T-helper 1 cell treated with Interleukin-12 subunit alpha and Interleukin-12 subunit beta and Interleukin-4 antibody, amounts not matched to agents 30 ng/mL and 1 ng/mL, for 36 hours (primary cell): ENCODE measurements around the gene GRIK4. TPM values are rescaled to one million over a fixed set of nuclear protein-coding genes. Genes with fewer than 3 reads are reported as not detected.

ENCODE experiments used
- intact Hi-C: fragments of 100-400 bp; cut with micrococcal nuclease; formaldehyde crosslinking; loops from one replicate; pipeline ENCODE4 v1.15.1; 2024
- total RNA-seq: library from RNA; stranded (reverse); gene quantifications from 2 replicates; pipeline ENCODE4 v1.2.3, GENCODE V29; 2022

Gene GRIK4
- total RNA-seq, 1 donor from 2014 or later, result not detected

- intact Hi-C loops, result no loop called here
These were observed 192.8 kb downstream of the GRIK4 start for GRCh38 chr11:120704256-120704750.

- intact Hi-C loops, result no loop called here
These were observed 194.7 kb downstream of the GRIK4 start for GRCh38 chr11:120706257-120706656.

GRCh38 chr11:120707098-120707497 is 195.6 kb downstream of the GRIK4 start:
- intact Hi-C loops, result no loop called here

DNA sequence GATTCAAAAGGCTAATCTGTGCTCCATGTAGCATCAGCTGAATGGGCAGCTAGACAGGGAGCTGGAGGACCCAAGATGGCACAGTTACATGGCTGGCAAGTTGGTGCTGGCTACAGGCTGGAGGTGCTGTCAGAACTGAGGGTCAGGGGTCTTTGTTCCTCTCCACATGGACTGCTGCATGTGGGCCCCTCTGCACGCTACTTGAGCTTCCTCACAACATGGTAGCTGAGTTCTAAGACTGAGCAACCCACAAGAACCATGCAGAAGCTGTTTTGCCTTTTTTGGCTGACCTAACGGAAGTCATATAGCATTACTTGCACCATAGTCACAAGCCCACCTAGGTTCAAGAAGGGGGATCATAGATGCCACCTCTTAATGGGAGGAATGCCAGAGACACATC is 196.1 kb downstream of the GRIK4 start:
- intact Hi-C loops, result no loop called here

DNA sequence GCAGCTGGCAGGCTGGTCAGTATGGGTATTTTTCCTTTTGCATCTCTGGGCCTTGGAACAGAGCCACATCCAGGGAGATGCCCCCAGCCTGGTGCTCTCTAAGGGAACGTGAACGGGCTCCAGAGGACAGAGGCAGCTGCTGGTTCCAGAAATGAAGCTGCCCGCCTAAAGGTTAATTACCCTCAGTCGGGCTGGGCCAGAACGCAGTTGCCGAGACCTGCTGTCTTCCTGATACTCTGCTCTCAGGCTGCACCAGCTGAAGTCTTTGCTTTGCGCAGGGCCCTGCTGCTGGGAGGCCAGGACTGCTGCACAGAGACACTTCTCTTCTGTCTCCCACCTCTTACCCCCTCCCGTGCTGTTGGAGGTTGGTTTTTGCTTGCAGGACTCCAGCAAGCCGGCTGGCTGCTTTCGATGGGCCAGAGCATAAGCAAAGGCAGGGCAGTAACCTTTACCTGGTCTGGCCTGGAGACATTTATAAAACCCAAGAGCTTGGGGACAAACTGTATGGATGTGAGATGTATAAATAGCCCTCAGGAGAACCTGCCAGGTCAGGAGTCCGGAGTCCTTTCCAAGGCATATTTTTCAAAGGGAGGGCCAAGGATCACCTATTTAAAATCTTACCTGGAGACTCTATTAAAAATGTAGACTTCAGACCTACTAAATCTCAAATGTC is 197.1 kb downstream of the GRIK4 start:
- intact Hi-C loops, result no loop called here

- intact Hi-C loops, result no loop called here
These were observed 198.3 kb downstream of the GRIK4 start for GRCh38 chr11:120709808-120710207.

GRCh38 chr11:120710354-120711131 is 199.0 kb downstream of the GRIK4 start:
- intact Hi-C loops, result no loop called here

DNA sequence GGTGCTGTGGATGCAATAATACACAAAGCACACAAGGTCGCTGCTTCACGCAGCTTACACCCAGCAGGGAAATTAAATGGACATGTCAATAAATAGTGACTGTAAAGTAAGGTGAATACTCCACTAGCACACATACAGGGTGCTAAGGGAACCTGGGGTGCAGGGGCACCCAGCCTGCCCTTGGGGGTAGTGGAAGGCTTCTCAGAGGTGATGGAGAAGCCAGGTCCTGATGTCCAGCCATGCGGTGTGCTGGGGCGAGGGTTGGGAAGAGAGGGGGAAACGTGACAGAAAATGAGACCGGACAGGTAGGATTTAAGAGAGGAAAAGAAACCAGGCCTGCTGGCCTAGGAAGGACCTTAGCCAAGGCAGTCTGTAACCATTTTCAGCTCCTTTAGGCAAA is 200.5 kb downstream of the GRIK4 start:
- intact Hi-C loops, result no loop called here

- intact Hi-C loops, result no loop called here
These were observed 201.3 kb downstream of the GRIK4 start for GRCh38 chr11:120712881-120713280.

- intact Hi-C loops, result no loop called here
These were observed 201.7 kb downstream of the GRIK4 start for GRCh38 chr11:120713296-120713695.

DNA sequence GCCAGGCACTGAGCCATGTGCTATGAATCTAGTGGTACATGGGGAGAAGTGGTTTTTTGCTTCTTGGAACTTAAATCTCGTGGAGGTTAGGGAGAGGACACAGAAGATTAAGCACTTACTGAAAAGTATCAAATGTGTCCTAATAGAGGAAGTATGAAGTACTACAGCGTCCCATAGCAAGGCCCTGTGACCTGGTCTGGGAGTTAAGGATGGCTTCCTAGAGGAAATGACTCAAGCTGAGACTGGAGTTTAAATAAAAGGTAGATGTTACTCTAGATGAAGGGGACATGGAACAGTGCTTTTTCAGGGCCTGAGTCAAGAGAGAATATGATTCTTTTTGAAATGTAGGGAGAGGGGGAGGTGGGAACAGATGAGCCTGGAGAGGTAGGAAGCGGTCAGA is 202.9 kb downstream of the GRIK4 start:
- intact Hi-C loops, result no loop called here

DNA sequence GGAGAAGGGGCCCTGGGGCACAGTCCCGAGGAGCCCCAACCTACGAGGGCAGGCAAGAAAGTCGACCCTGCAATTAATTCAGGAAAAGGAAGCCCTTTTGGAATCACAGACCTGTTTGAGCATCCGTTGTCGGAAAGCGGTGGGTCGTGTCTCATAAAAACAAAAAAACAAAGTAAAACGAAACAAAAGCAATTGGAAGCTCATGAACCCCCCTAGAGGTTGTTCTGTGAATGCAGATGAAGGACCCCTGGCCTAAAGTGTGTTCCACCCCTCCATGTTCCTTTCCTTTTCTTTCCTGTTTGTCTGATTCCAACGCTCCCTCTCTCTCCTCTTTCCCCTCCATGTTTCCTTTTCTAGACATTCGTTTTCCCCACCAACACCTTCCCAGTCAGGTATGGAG is 203.7 kb downstream of the GRIK4 start:
- intact Hi-C loops, result no loop called here

DNA sequence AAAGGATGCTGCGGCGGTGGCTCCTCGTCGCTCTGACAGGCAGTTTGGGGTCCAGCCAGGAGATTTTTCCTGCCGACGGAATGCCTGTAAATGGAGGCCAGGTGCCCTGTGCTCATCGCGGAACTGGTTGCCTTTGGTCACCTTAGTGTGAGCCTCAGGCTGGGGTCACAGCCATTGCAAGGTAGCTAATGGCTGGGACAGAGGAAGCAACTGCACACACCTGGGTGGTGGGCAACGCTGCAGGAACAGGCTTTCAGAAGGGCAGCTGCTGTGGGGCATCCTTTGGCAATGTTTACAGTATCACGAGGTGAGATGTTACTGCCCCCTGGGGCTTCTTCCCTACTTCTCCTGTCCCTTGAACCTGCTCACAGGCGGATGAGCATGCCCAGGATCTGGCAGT is 205.5 kb downstream of the GRIK4 start:
- intact Hi-C loops, result no loop called here

- intact Hi-C loops, result no loop called here
These were observed 206.1 kb downstream of the GRIK4 start for GRCh38 chr11:120717623-120718022.

GRCh38 chr11:120718171-120718570 is 206.6 kb downstream of the GRIK4 start:
- intact Hi-C loops, result no loop called here

GRCh38 chr11:120719348-120719747 is 207.8 kb downstream of the GRIK4 start:
- intact Hi-C loops, result no loop called here

DNA sequence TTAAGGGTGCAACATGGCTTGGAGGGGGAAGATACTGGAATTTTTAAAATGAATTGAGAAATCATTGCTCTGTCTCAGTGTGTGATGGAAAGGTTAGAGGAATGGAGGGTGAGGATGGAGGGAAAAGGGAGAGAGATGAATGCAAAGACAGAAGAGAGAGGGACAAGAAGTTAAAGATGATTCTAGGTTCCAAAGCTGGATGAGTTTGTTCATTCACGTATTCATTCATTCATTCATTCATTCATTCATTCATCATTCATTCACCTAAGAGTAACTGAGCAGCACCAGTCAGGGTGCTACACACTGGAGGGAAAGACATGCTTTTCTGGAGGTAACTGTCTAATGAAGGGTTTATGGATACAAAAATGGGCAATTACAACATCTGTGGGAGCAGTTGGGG is 209.2 kb downstream of the GRIK4 start:
- intact Hi-C loops, result no loop called here

- intact Hi-C loops, result no loop called here
These were observed 211.0 kb downstream of the GRIK4 start for GRCh38 chr11:120722524-120722923.

DNA sequence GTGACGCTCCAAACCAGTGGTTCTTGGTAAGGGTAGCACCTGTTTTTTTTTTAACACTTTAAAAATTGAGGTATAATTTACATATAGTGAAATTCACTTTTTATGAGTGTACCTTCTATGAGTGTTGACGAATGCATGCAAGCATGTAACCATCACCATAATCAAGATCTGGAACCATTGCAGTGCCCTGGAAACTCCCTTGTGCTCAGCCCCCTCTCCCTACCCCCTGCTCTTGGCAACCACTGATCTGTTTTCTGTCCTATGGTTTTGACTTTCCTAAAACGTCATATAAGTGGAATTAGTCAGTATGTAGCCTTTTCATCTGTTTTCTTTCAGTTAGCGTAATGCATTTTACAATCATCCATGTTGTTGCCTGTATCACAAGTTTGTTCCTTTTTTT is 212.2 kb downstream of the GRIK4 start:
- intact Hi-C loops, result no loop called here

GRCh38 chr11:120727752-120728151 is 216.2 kb downstream of the GRIK4 start:
- intact Hi-C loops, result no loop called here

DNA sequence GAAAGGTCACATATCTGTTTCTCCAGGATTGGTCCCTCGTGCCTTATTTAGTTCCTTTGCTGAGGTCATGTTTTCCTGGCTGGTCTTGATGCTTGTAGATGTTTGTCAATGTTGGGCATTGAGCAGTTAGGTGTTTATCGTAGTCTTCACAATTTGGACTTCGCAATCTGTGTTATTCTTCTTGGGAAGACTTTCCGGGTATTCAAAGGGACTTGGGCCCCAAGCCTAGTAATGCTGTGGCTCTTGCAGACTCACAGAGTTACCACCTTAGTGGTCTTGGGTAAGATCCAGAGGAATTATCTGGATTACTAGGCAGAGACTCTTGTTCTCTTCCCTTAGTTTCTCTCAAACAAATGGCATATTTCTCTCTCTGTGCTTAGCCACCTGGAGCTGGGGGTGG is 223.5 kb downstream of the GRIK4 start:
- intact Hi-C loops, result no loop called here

DNA sequence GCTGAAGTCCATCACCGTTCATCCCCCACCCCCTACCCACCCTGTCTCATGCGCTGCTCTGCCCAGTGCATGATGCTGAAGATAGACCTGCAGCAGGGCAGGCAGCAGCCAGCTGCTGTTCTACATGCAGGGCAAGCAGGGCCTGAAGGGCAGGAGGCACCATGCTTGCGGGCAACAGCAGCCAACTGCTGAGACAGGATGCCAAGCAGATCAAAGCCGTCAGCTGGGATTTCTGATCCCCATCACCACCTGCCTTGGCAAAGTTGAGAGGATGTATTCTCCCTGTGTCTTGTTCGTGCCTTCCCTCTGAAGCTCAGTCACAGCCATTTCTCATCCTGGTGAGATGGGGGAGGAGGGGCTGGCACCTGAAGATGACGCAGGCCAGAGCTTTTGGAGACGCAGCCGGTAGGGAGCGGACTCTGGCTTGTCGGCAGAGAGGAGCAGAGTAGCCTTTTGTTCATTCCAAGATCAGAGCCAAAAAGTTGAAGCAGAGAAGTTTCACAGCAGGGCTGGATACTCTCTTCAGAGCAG is 227.0 kb downstream of the GRIK4 start:
- intact Hi-C loops, result no loop called here

DNA sequence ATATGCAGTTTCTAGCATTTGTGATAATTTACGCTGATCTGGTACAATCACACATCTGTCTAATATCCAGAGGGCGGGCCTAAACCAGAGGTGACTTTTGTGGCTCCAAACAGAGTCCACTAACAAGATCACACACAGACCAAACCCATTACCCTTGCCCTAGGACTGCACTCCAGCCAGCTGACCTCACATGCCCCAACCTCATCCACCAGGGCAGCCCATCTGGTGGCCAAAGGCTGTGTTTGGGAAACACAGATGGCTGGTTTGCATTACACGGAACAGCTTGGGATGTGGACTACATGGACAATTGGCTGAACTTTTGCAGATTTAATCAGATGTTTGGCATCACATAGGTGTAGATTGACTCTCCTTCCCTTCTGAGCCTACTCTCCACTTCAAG is 228.2 kb downstream of the GRIK4 start:
- intact Hi-C loops, result no loop called here
